Effector memory CD8-positive, alpha-beta T cell (primary cell): ENCODE results near the gene HOXD10.

Experiments
- ATAC-seq: fragments of 150-1000 bp; cut with Tn5 transposase; replicated peaks from 2 replicates; pipeline ENCODE4 v1.10.0; 2021; ENCODE audit warnings: mild to moderate bottlenecking, moderate library complexity
- DNase-seq, 3 experiments: peaks; one replicate each; pipeline ENCODE4 v3.0.0; 2021
- H3K27ac Mint-ChIP-seq, 2 donors: one replicate each; pipeline ENCODE4 v1.8.0; 2022; ENCODE audit warnings: mild to moderate bottlenecking in 2 of 2, mixed read lengths in 2 of 2, moderate library complexity in 2 of 2
- H3K27me3 Mint-ChIP-seq, 2 donors: one replicate each; pipeline ENCODE4 v1.8.0; 2022; ENCODE audit warnings: mixed read lengths in 2 of 2
- H3K36me3 Mint-ChIP-seq: one replicate; pipeline ENCODE4 v1.8.0; 2022; ENCODE audit warnings: mild to moderate bottlenecking, moderate library complexity, mixed read lengths; ENCODE audit not compliant: insufficient read depth
- H3K4me1 Mint-ChIP-seq, 2 donors: one replicate each; pipeline ENCODE4 v1.8.0; 2022; ENCODE audit warnings: low read depth in 2 of 2, mixed read lengths in 2 of 2
- H3K4me3 Mint-ChIP-seq, 2 donors: one replicate each; pipeline ENCODE4 v1.8.0; 2022; ENCODE audit warnings: mild to moderate bottlenecking in 2 of 2, mixed read lengths in 2 of 2, moderate library complexity in 2 of 2
- H3K9me3 Mint-ChIP-seq, 2 donors: one replicate each; pipeline ENCODE4 v1.8.0; 2022; ENCODE audit warnings: mixed read lengths in 2 of 2

HOXD10 gene

GRCh38 chr2:176137906-176138305 is 21.3 kb downstream of the HOXD10 start:
- Mint-ChIP-seq H3K27ac (no peak overlapping the region), H3K4me1 (peaks cover 6 to 27% of the 10 kb centered on the region in 2 donors), H3K4me3 (no peak overlapping the region), H3K9me3 (no peaks in the 10 kb centered on the region), H3K27me3 (peaks cover 87 to 100% of the 10 kb centered on the region in 2 donors), H3K36me3 (peaks cover 30% of the 10 kb centered on the region)
- DNase-seq (no peak), ATAC-seq (no peak)

- H3K4me3 Mint-ChIP-seq = peak overlapping the region in 1 of 2 donors; percentile 31
- H3K36me3 Mint-ChIP-seq = peaks cover 26% of the 10 kb centered on the region
- no peak overlapping the region for H3K27ac Mint-ChIP-seq
- no peak for ATAC-seq
- no peaks in the 10 kb centered on the region for H3K9me3 Mint-ChIP-seq
- DNase-seq = no peak
- peaks cover 88 to 100% of the 10 kb centered on the region in 2 donors for H3K27me3 Mint-ChIP-seq
- H3K4me1 Mint-ChIP-seq = peaks cover 6 to 26% of the 10 kb centered on the region in 2 donors
Measured at GRCh38 chr2:176138526-176138922, 21.9 kb downstream of the HOXD10 start.

GRCh38 chr2:176138923-176139660 is 22.5 kb downstream of the HOXD10 start:
- Mint-ChIP-seq H3K27ac (no peak overlapping the region), H3K9me3 (no peaks in the 10 kb centered on the region), H3K4me3 (peak overlapping the region; percentile 28 to 31), H3K4me1 (peaks cover 6 to 26% of the 10 kb centered on the region in 2 donors), H3K27me3 (peaks cover 88 to 100% of the 10 kb centered on the region in 2 donors), H3K36me3 (peaks cover 26% of the 10 kb centered on the region)
- ATAC-seq = no peak
- no peak for DNase-seq

- H3K27ac Mint-ChIP-seq = no peak overlapping the region
- H3K27me3 Mint-ChIP-seq = peaks cover 88 to 100% of the 10 kb centered on the region in 2 donors
- H3K4me3 Mint-ChIP-seq = no peak overlapping the region
- peaks cover 26% of the 10 kb centered on the region for H3K36me3 Mint-ChIP-seq
- no peaks in the 10 kb centered on the region for H3K9me3 Mint-ChIP-seq
- DNase-seq = no peak
- no peak for ATAC-seq
- H3K4me1 Mint-ChIP-seq = peaks cover 6 to 26% of the 10 kb centered on the region in 2 donors
Measured at GRCh38 chr2:176139661-176140512, 23.3 kb downstream of the HOXD10 start.

- peaks cover 3 to 22% of the 10 kb centered on the region in 2 donors for H3K4me1 Mint-ChIP-seq
- ATAC-seq (peak; percentile 90), DNase-seq (peak; percentile 55 to 65 (median 62))
- peaks cover 23% of the 10 kb centered on the region for H3K36me3 Mint-ChIP-seq
- H3K4me3 Mint-ChIP-seq = peak overlapping the region; percentile 34 to 62
- H3K27ac Mint-ChIP-seq = no peak overlapping the region
- peaks cover 88 to 100% of the 10 kb centered on the region in 2 donors for H3K27me3 Mint-ChIP-seq
- H3K9me3 Mint-ChIP-seq = no peaks in the 10 kb centered on the region
Measured at GRCh38 chr2:176140513-176141317, 24.1 kb downstream of the HOXD10 start.

- peaks cover 92 to 100% of the 10 kb centered on the region in 2 donors for H3K27me3 Mint-ChIP-seq
- H3K27ac Mint-ChIP-seq = no peak overlapping the region
- H3K4me1 Mint-ChIP-seq = peaks cover 0 to 16% of the 10 kb centered on the region in 2 donors
- no peaks in the 10 kb centered on the region for H3K9me3 Mint-ChIP-seq
- H3K36me3 Mint-ChIP-seq = peaks cover 19% of the 10 kb centered on the region
- ATAC-seq = no peak
- no peak overlapping the region for H3K4me3 Mint-ChIP-seq
- DNase-seq = no peak
Measured at GRCh38 chr2:176142281-176142680, 25.7 kb downstream of the HOXD10 start.

GRCh38 chr2:176145085-176145969 is 28.7 kb downstream of the HOXD10 start:
- DNase-seq (no peak), ATAC-seq (no peak)
- H3K27ac Mint-ChIP-seq = no peak overlapping the region
- H3K4me3 Mint-ChIP-seq = no peak overlapping the region
- peaks cover 94 to 100% of the 10 kb centered on the region in 2 donors for H3K27me3 Mint-ChIP-seq
- no peaks in the 10 kb centered on the region for H3K9me3 Mint-ChIP-seq
- H3K36me3 Mint-ChIP-seq = peaks cover 9% of the 10 kb centered on the region
- peaks cover 0 to 9% of the 10 kb centered on the region in 2 donors for H3K4me1 Mint-ChIP-seq

- H3K36me3 Mint-ChIP-seq = peaks cover 7% of the 10 kb centered on the region
- peaks cover 99 to 100% of the 10 kb centered on the region in 2 donors for H3K27me3 Mint-ChIP-seq
- H3K27ac Mint-ChIP-seq = no peak overlapping the region
- H3K9me3 Mint-ChIP-seq = no peaks in the 10 kb centered on the region
- H3K4me3 Mint-ChIP-seq = no peak overlapping the region
- ATAC-seq (no peak), DNase-seq (no peak)
- peaks cover 0 to 4% of the 10 kb centered on the region in 2 donors for H3K4me1 Mint-ChIP-seq
Measured at GRCh38 chr2:176146101-176146500, 29.5 kb downstream of the HOXD10 start.

GRCh38 chr2:176146645-176147044 is 30.1 kb downstream of the HOXD10 start:
- Mint-ChIP-seq H3K9me3 (no peaks in the 10 kb centered on the region), H3K4me3 (no peak overlapping the region), H3K27me3 (peaks cover 99 to 100% of the 10 kb centered on the region in 2 donors), H3K36me3 (peaks cover 2% of the 10 kb centered on the region), H3K27ac (no peak overlapping the region), H3K4me1 (no peaks in the 10 kb centered on the region)
- DNase-seq = no peak
- ATAC-seq = no peak

- peaks cover 94 to 100% of the 10 kb centered on the region in 2 donors for H3K27me3 Mint-ChIP-seq
- ATAC-seq = no peak
- peaks cover 0 to 2% of the 10 kb centered on the region in 2 donors for H3K4me1 Mint-ChIP-seq
- no peak for DNase-seq
- H3K36me3 Mint-ChIP-seq = no peaks in the 10 kb centered on the region
- H3K27ac Mint-ChIP-seq = no peak overlapping the region
- H3K4me3 Mint-ChIP-seq = no peak overlapping the region
- H3K9me3 Mint-ChIP-seq = no peaks in the 10 kb centered on the region
Measured at GRCh38 chr2:176147210-176147799, 30.7 kb downstream of the HOXD10 start.

- ATAC-seq (no peak), DNase-seq (no peak)
- Mint-ChIP-seq H3K4me1 (peaks cover 0 to 2% of the 10 kb centered on the region in 2 donors), H3K27ac (no peak overlapping the region), H3K9me3 (no peaks in the 10 kb centered on the region), H3K4me3 (no peak overlapping the region), H3K27me3 (peaks cover 95 to 100% of the 10 kb centered on the region in 2 donors), H3K36me3 (no peaks in the 10 kb centered on the region)
Measured at GRCh38 chr2:176147800-176148496, 31.4 kb downstream of the HOXD10 start.
